ENCODE data around the gene TMEM181. TPM values are rescaled to one million over a fixed set of nuclear protein-coding genes. Genes with fewer than 3 reads are reported as not detected.

Gene TMEM181
- total RNA-seq, 1 donor from 2014 or later, result 42.2 TPM

DNA sequence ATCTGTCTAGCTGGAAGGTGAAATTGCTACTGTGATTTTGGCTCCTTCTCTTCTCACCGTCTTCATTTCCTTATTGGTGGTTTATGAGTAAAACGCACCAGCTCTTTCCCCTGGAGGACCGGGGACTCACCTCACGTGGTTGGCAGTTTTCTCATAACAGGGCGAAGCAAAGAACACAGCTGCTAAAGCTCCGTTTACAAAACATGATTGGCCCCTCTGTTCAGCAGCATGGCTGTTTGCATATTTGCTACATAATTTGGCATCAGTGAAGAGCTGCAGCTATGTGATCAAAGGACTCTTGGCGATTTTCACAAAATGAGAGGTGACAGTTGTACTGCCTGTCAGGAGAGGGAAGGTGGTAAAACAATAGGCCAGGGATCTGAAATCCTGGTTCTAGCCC is 20.5 kb upstream of the TMEM181 start:
- H3K27me3 Mint-ChIP-seq (ENCODE audit: low read depth), result no peaks in the 10 kb centered on the region
- TF ChIP-seq, protein P1, sequence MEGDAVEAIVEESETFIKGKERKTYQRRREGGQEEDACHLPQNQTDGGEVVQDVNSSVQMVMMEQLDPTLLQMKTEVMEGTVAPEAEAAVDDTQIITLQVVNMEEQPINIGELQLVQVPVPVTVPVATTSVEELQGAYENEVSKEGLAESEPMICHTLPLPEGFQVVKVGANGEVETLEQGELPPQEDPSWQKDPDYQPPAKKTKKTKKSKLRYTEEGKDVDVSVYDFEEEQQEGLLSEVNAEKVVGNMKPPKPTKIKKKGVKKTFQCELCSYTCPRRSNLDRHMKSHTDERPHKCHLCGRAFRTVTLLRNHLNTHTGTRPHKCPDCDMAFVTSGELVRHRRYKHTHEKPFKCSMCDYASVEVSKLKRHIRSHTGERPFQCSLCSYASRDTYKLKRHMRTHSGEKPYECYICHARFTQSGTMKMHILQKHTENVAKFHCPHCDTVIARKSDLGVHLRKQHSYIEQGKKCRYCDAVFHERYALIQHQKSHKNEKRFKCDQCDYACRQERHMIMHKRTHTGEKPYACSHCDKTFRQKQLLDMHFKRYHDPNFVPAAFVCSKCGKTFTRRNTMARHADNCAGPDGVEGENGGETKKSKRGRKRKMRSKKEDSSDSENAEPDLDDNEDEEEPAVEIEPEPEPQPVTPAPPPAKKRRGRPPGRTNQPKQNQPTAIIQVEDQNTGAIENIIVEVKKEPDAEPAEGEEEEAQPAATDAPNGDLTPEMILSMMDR (IDR thresholded peaks at IDR 0.05), result no peak
- peaks cover 12% of the 10 kb centered on the region for H3K4me1 Mint-ChIP-seq (ENCODE audit: low read depth)
- no peaks in the 10 kb centered on the region for H3K9me3 Mint-ChIP-seq (ENCODE audit: low read depth)
- H3K4me3 Mint-ChIP-seq (ENCODE audit: unreplicated experiment), result no peak overlapping the region
- H3K27ac Mint-ChIP-seq (ENCODE audit: unreplicated experiment), result no peak overlapping the region
- no peaks in the 10 kb centered on the region for H3K36me3 Mint-ChIP-seq (ENCODE audit: low read depth)
- no peak for DNase-seq (ENCODE audit: low spot score)

DNA sequence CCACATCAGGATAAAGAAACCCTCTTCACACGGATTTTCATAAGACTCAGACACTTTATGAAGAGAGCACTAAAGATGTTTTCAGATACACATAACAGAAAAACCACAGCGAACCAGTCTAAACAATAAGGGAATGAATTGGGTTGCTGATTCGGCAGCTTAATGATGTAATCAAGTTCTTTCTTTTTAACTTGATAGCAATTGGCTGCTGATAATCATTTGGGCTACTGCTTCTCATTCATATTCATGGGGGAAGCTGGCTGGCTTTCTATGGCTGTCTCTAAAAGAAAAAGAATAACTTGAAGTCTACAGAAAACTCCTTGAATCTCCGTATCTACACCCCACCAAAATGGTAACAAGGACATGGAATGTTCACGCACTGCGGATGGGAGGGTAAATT is 20.0 kb upstream of the TMEM181 start:
- Mint-ChIP-seq H3K4me3 (ENCODE audit: unreplicated experiment) (no peak overlapping the region), H3K27me3 (ENCODE audit: low read depth) (no peaks in the 10 kb centered on the region), H3K27ac (ENCODE audit: unreplicated experiment) (no peak overlapping the region)

DNA sequence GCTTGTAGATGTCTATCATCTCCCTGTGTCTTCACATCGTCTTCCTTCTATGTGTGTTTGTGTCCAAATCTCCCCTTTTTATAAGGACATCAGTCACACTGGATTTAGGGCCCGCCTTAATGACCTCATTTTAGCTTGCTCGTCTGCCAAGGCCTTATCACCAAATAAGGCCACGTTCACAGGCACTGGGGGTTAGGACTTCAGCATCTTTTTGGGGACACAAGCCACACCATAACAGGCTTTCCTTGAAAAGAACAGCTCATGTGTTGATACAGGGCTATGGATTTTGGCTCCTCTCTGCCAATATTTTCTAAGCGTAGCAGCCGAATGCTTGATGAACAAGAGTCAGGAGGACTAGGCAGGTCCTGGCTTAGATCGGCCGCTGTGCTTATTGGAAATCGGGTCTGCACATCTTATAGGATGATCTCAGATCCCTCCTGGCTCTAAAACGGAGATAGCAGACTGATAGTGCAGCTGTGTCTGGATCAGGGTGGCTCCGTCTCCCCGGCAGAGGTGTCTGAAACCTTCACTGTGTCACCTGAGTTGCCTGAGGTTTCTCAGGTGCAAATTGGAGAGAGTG is 16.2 kb upstream of the TMEM181 start:
- Mint-ChIP-seq H3K27me3 (ENCODE audit: low read depth) (no peaks in the 10 kb centered on the region), H3K4me3 (ENCODE audit: unreplicated experiment) (no peak overlapping the region), H3K9me3 (ENCODE audit: low read depth) (no peaks in the 10 kb centered on the region), H3K4me1 (ENCODE audit: low read depth) (peaks cover 9% of the 10 kb centered on the region), H3K36me3 (ENCODE audit: low read depth) (no peaks in the 10 kb centered on the region), H3K27ac (ENCODE audit: unreplicated experiment) (no peak overlapping the region)
- TF ChIP-seq, protein P1 (IDR thresholded peaks at IDR 0.05), result no peak
- DNase-seq (ENCODE audit: low spot score), result peak; percentile 44

More for the DNA sequence above, 20.0 kb upstream of the TMEM181 start:
- Mint-ChIP-seq H3K4me1 (ENCODE audit: low read depth) (peaks cover 12% of the 10 kb centered on the region), H3K9me3 (ENCODE audit: low read depth) (no peaks in the 10 kb centered on the region), H3K36me3 (ENCODE audit: low read depth) (no peaks in the 10 kb centered on the region)
- no peak for DNase-seq (ENCODE audit: low spot score)
- TF ChIP-seq, protein P1 (IDR thresholded peaks at IDR 0.05), result no peak

DNA sequence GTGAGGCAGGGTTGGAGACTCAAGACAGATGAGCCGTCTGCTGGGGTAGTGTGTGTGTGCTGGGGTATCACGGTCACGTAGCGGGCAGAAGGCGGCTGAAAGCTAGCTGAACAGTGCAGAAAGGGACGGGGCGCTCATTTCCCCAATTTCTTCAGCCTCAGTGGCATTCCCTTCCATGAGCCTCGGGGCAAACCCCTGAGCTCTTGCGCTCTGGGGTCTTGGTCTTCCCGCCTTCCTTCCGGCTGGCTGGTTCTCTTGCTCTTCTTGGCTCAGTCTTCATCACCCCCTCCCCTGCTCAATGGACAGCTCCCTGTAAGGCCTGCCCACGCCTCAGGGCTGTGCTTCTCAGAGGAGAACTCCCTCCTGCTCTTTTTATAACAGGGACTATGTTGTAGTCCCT is 15.5 kb upstream of the TMEM181 start:
- Mint-ChIP-seq H3K27ac (ENCODE audit: unreplicated experiment) (no peak overlapping the region), H3K36me3 (ENCODE audit: low read depth) (no peaks in the 10 kb centered on the region), H3K4me1 (ENCODE audit: low read depth) (peaks cover 9% of the 10 kb centered on the region), H3K9me3 (ENCODE audit: low read depth) (no peaks in the 10 kb centered on the region), H3K4me3 (ENCODE audit: unreplicated experiment) (no peak overlapping the region), H3K27me3 (ENCODE audit: low read depth) (no peaks in the 10 kb centered on the region)
- TF ChIP-seq, protein P1 (IDR thresholded peaks at IDR 0.05), result no peak
- peak; percentile 51 for DNase-seq (ENCODE audit: low spot score)

DNA sequence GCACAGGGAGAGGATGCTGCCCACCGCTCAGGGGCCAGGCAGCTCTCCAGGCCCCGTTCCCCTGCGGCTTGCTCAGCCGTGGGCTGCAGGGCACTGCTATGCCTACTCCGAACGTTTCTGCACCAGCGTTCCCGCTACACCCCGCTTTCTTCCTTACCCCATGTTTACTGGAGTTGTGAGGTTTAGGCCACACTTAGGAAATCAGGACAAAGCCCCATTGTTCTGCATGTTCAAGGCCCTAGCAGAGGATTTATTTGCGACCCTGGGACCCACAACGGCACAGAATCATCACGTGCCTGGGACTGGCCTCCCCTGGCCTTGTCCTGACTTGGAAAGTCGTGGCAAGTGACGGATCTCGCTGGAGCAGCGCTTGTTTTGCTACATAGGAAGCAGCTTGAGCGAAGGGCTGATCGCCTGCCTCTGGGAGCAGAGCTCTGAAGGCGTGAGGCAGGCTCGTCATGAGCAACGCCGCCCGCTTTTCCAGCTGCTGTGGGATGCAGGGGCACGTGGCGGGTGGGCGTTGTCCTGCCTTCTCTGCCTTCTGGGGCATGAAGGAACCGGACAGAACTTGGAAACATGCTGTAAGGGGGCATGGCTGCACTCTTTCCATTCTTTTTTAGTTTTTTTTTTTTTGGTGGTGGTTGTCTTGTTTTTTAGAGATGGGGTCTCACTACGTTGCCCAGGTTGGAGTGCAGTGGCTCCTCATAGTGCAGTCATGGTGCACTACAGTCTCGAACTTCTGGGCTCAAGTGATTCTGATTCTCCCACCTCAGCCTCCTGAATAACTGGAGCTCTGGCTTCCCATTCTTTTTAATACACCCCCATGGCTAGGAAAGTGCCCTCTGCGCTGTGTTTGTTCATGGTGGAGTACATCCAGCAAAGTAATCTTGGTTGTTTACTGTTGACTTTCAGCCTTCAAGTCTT is 14.6 kb upstream of the TMEM181 start:
- H3K27ac Mint-ChIP-seq (ENCODE audit: unreplicated experiment), result no peak overlapping the region
- peak; percentile 54 for DNase-seq (ENCODE audit: low spot score)
- H3K4me3 Mint-ChIP-seq (ENCODE audit: unreplicated experiment), result no peak overlapping the region
- H3K9me3 Mint-ChIP-seq (ENCODE audit: low read depth), result no peaks in the 10 kb centered on the region
- H3K27me3 Mint-ChIP-seq (ENCODE audit: low read depth), result no peaks in the 10 kb centered on the region
- no peaks in the 10 kb centered on the region for H3K36me3 Mint-ChIP-seq (ENCODE audit: low read depth)
- TF ChIP-seq, protein P1 (IDR thresholded peaks at IDR 0.05), result no peak
- peaks cover 9% of the 10 kb centered on the region for H3K4me1 Mint-ChIP-seq (ENCODE audit: low read depth)

Measured in chondrocyte (in vitro differentiated cells).